HepG2 (cell line): ENCODE measurements around the gene STK32B. TPM values are rescaled to one million over a fixed set of nuclear protein-coding genes. Genes with fewer than 3 reads are reported as not detected.
A peak's percentile ranks its signal among the peaks of the same experiment; 100 is the strongest.

ENCODE experiments used
- ATAC-seq: fragments of 200-7000 bp; cut with Tn5 transposase; 3 replicates; pipeline ENCODE4 v1.9.1; 2020; ENCODE audit warnings: mild to moderate bottlenecking, moderate library complexity
- BruUV-seq: library from RNA; stranded (reverse); fragments of 400-500 nt; replicated peaks from 2 replicates; lab custom pipeline; 2021; lab: Mats Ljungman, UMichigan
- CTCF ChIA-PET: fragments of 300-600 bp; formaldehyde crosslinking; extraction: SDS; loops from one replicate; lab custom pipeline; 2021; ENCODE audit warnings: low total read pairs, inconsistent platforms, low intra/inter-chr PET ratio; lab: Yijun Ruan, JAX
- POLR2A ChIA-PET: fragments of 350-600 bp; sonication (Branson Sonifier 250); formaldehyde crosslinking; loops from one replicate; lab custom pipeline; 2020; ENCODE audit warnings: antibody characterized with exemption, inconsistent platforms; lab: Yijun Ruan, JAX
- DNase-seq: peaks from one replicate; pipeline ENCODE4 v3.0.0-alpha.2; 2015; ENCODE audit warnings: low spot score
- FAIRE-seq: peaks from 3 replicates; lab custom pipeline; 2011; peaks lifted over from hg19 to GRCh38; lab: Jason Lieb, UNC
- H2AFZ ChIP-seq: one replicate; pipeline ENCODE4 v1.6.1; 2011; ENCODE audit warnings: low read length, inconsistent platforms
- H3K27ac ChIP-seq: fragments of 300-600 bp; 3 replicates; pipeline ENCODE4 v1.8.0; 2011; ENCODE audit warnings: mixed run types, mild to moderate bottlenecking, mixed read lengths, low read length, inconsistent platforms; ENCODE audit not compliant: insufficient read depth; ENCODE audit errors: extremely low read length
- H3K27me3 ChIP-seq, 2 experiments: fragments of 200-600 bp in 1 of 2; 2 replicates in 1 of 2; 3 replicates in 1 of 2; pipeline versions ENCODE4 v1.6.0 to v1.8.0; 2011; ENCODE audit warnings: low read length in 2 of 2, mild to moderate bottlenecking in 2 of 2, moderate library complexity in 2 of 2, inconsistent platforms in 1 of 2; ENCODE audit not compliant: insufficient read depth in 2 of 2, control insufficient read depth in 1 of 2
- H3K36me3 ChIP-seq, 2 experiments: fragments of 200-600 bp in 1 of 2; replicated peaks in 1 of 2; 2 replicates in 1 of 2; 3 replicates in 1 of 2; pipeline versions ENCODE4 v1.5.1 to v1.8.0; 2011; ENCODE audit warnings: low read length in 2 of 2, inconsistent platforms in 1 of 2; ENCODE audit not compliant: insufficient read depth in 2 of 2, control insufficient read depth in 1 of 2
- H3K4me1 ChIP-seq: 2 replicates; pipeline ENCODE4 v1.5.1; 2012; ENCODE audit warnings: low read length, inconsistent platforms; ENCODE audit not compliant: insufficient read depth
- H3K4me2 ChIP-seq: 2 replicates; pipeline ENCODE4 v1.6.0; 2011; ENCODE audit warnings: low read depth, low read length, inconsistent platforms
- H3K4me3 ChIP-seq, 3 experiments: fragments of 200-600 bp in 1 of 3; sonication (generic), shearing (Covaris generic) in 1 of 3; replicated peaks in 1 of 3; 2 replicates each; pipeline ENCODE4 v1.5.1; 2011 to 2016; ENCODE audit warnings: low read length in 3 of 3, inconsistent platforms in 2 of 3, low read depth in 2 of 3, mild to moderate bottlenecking in 2 of 3, control low read depth in 1 of 3, mixed read lengths in 1 of 3; ENCODE audit not compliant: insufficient read depth in 1 of 3
- H3K79me2 ChIP-seq: one replicate; pipeline ENCODE4 v1.6.1; 2011; ENCODE audit warnings: low read length, inconsistent platforms; ENCODE audit not compliant: insufficient read depth
- H3K9ac ChIP-seq: 2 replicates; pipeline ENCODE4 v1.6.0; 2011; ENCODE audit warnings: mild to moderate bottlenecking, low read depth, low read length, inconsistent platforms; ENCODE audit not compliant: insufficient read depth
- H3K9me3 ChIP-seq: 2 replicates; pipeline ENCODE4 v1.5.1; 2012; ENCODE audit warnings: mild to moderate bottlenecking, low read length
- H4K20me1 ChIP-seq: 2 replicates; pipeline ENCODE4 v1.6.0; 2011; ENCODE audit warnings: inconsistent platforms, mild to moderate bottlenecking, low read length, moderate library complexity; ENCODE audit not compliant: insufficient read depth
- BHLHE40 ChIP-seq: IDR thresholded peaks from 2 replicates; pipeline ENCODE4 v1.6.1; 2011; ENCODE audit warnings: low read length, improper control_type of control experiment
- DR1 ChIP-seq: sonication (generic); formaldehyde crosslinking; IDR thresholded peaks from 2 replicates; pipeline ENCODE4 v1.8.0; 2021; ENCODE audit warnings: mild to moderate bottlenecking, missing genetic modification reagents, inconsistent platforms
- FOSL2 ChIP-seq: sonication (generic); formaldehyde crosslinking; IDR thresholded peaks from 2 replicates; pipeline ENCODE4 v1.4.0; 2020; ENCODE audit warnings: missing genetic modification reagents
- MLXIP ChIP-seq: sonication (generic); formaldehyde crosslinking; IDR thresholded peaks from 2 replicates; pipeline ENCODE4 v1.9.0; 2021; ENCODE audit warnings: missing genetic modification reagents, borderline replicate concordance
- NFE2L2 ChIP-seq: fragments of 150-350 bp; IDR thresholded peaks from 2 replicates; pipeline ENCODE4 v1.6.1; 2014; ENCODE audit warnings: low read length
- NONO ChIP-seq, 2 experiments: fragments of 450-650 bp in 1 of 2; sonication (generic) in 1 of 2; formaldehyde crosslinking in 1 of 2; IDR thresholded peaks in 1 of 2; conservative IDR thresholded peaks in 1 of 2; 2 replicates each; pipeline versions ENCODE4 v1.6.1 to v1.8.0; 2017 to 2022; ENCODE audit warnings: mild to moderate bottlenecking in 1 of 2, missing genetic modification reagents in 1 of 2, moderate library complexity in 1 of 2
- SIN3A ChIP-seq: IDR thresholded peaks from 2 replicates; pipeline ENCODE4 v1.6.1; 2011; ENCODE audit warnings: low read depth, mild to moderate bottlenecking, control low read depth, low read length, borderline replicate concordance
- ZFP36L2 ChIP-seq: sonication (generic); formaldehyde crosslinking; IDR thresholded peaks from 2 replicates; pipeline ENCODE4 v1.4.0; 2020; ENCODE audit warnings: missing genetic modification reagents
- WGBS: methylation state at CpG from one replicate; pipeline ENCODE4 v1.1.6; 2017; ENCODE audit warnings: low lambda C conversion rate; 5-methylcytosine and 5-hydroxymethylcytosine counted together
- in situ Hi-C: cut with HindIII; loops from 2 replicates; pipeline ENCODE4 v1.10.0; 2017; ENCODE audit warnings: low pct_unique_long_range_greater_than_20kb; ENCODE audit not compliant: extremely low pct_ligation_motif_present
- intact Hi-C: fragments of 100-400 bp; cut with micrococcal nuclease; formaldehyde crosslinking; loops from one replicate; pipeline ENCODE4 v1.10.0; 2022; ENCODE audit not compliant: unreplicated experiment
- polyA plus RNA-seq, 8 experiments: library from polyadenylated mRNA; depleted of rRNA in 3 of 8; stranded (reverse) in 7 of 8; unstranded in 1 of 8; fragments of >200 nt; fragmentation: Illumina TruSeq in 4 of 8; extraction: Trizol in 4 of 8; gene quantifications; 2 replicates each; pipeline versions ENCODE4 v1.2.1 to v1.2.3, GENCODE V29; 2011 to 2016; ENCODE audit warnings: low read depth in 4 of 8, missing spikeins in 1 of 8, mixed read lengths in 1 of 8; ENCODE audit not compliant: insufficient read depth in 1 of 8
- total RNA-seq, 5 experiments: library from RNA; depleted of rRNA; stranded (reverse); fragments of >200 nt; fragmentation: Illumina TruSeq; extraction: Trizol; gene quantifications; 2 replicates each; pipeline ENCODE4 v1.2.3, GENCODE V29; 2016; ENCODE audit warnings: low read depth in 1 of 5
- TF ChIP-seq, protein P1 (sequence below): sonication (generic); formaldehyde crosslinking; IDR thresholded peaks from 2 replicates; pipeline ENCODE4 v1.5.1; 2020; ENCODE audit warnings: missing genetic modification reagents, mild to moderate bottlenecking, borderline replicate concordance

STK32B gene
- total and polyA plus RNA-seq, 2 of the 13 experiments (the other 11 are each of a cell fraction or from before 2014, with no cell fraction given): not detected

- H3K36me3 ChIP-seq: no peaks in the 10 kb centered on the region
- ChIA-PET POLR2A (no interaction called here), CTCF (no interaction called here)
- H4K20me1 ChIP-seq: no peaks in the 10 kb centered on the region
- H3K27ac ChIP-seq: no peak overlapping the region
- H3K9ac ChIP-seq: no peak overlapping the region
- TF ChIP-seq NONO (IDR thresholded peaks at IDR 0.05): no peak
- no peak for TF ChIP-seq NONO (CRISPR knock-in tag; conservative IDR thresholded peaks at IDR 0.05)
- TF ChIP-seq FOSL2 (CRISPR knock-in tag): peak; percentile 43; the same call in 1 of the 2 replicates
- peak; percentile 30; the same call in 1 of the 2 replicates for TF ChIP-seq NFE2L2
- TF ChIP-seq BHLHE40: peak; percentile 60
- H3K4me2 ChIP-seq: no peak overlapping the region
- H3K9me3 ChIP-seq: no peaks in the 10 kb centered on the region
- no peaks in the 10 kb centered on the region for H3K79me2 ChIP-seq
- H3K27me3 ChIP-seq: no peaks in the 10 kb centered on the region
- H3K4me1 ChIP-seq: no peaks in the 10 kb centered on the region
- intact Hi-C loops (no loop called here), in situ Hi-C loops (no loop called here)
- H3K4me3 ChIP-seq: no peak overlapping the region
- no peak overlapping the region for H2AFZ ChIP-seq
- no TSS peak for BruUV-seq
- peak; percentile 27 for DNase-seq
- WGBS: under 1% methylated on average over 12 of the region's 12 CpGs
- no peak for FAIRE-seq
- no peak for ATAC-seq
These were observed 314.1 kb downstream of the STK32B start for GRCh38 chr4:5365071-5366008.

DNA sequence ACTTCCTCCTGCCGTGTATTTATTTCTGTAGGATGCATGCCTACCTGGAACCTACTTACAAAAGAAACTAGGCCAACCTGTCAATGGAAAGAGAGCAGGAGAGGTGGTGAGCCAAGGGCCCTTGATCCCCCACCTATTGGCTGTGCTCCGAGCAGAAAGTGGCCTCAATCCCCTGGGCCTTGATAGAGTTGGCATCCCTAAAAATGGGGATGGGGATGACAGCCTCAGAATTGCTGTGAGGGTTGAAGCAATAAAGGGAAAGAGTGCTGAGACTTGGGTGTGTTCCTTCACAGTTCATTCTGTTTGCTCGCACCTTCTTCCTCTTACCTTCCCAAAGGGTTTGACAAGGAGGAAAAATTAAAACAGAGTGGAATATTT is 314.7 kb downstream of the STK32B start:
- H3K4me2 ChIP-seq: no peak overlapping the region
- no peaks in the 10 kb centered on the region for H3K4me1 ChIP-seq
- no peaks in the 10 kb centered on the region for H3K9me3 ChIP-seq
- no peaks in the 10 kb centered on the region; the same call in 1 of the 2 replicates for H4K20me1 ChIP-seq
- ATAC-seq (no peak), FAIRE-seq (no peak), DNase-seq (no peak)
- no TSS peak for BruUV-seq
- H3K9ac ChIP-seq: no peak overlapping the region
- ChIA-PET POLR2A (no interaction called here), CTCF (no interaction called here)
- WGBS: 0% methylated on average over 3 of the region's 3 CpGs
- in situ Hi-C loops (no loop called here), intact Hi-C loops (no loop called here)
- no peaks in the 10 kb centered on the region for H3K27me3 ChIP-seq
- H3K27ac ChIP-seq: no peak overlapping the region
- H3K36me3 ChIP-seq: no peaks in the 10 kb centered on the region
- H2AFZ ChIP-seq: no peak overlapping the region
- no peaks in the 10 kb centered on the region for H3K79me2 ChIP-seq
- H3K4me3 ChIP-seq: no peak overlapping the region
- no peak for TF ChIP-seq MLXIP (CRISPR knock-in tag)
- no peak for TF ChIP-seq ZFP36L2 (CRISPR knock-in tag)
- TF ChIP-seq SIN3A: no peak
- TF ChIP-seq, protein P1, sequence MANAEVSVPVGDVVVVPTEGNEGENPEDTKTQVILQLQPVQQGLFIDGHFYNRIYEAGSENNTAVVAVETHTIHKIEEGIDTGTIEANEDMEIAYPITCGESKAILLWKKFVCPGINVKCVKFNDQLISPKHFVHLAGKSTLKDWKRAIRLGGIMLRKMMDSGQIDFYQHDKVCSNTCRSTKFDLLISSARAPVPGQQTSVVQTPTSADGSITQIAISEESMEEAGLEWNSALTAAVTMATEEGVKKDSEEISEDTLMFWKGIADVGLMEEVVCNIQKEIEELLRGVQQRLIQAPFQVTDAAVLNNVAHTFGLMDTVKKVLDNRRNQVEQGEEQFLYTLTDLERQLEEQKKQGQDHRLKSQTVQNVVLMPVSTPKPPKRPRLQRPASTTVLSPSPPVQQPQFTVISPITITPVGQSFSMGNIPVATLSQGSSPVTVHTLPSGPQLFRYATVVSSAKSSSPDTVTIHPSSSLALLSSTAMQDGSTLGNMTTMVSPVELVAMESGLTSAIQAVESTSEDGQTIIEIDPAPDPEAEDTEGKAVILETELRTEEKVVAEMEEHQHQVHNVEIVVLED (CRISPR knock-in tag): no peak
- TF ChIP-seq DR1 (CRISPR knock-in tag): no peak
